Sigmoid colon (tissue), 7 donors: ENCODE data around the gene PRXL2B. TPM values are rescaled to one million over a fixed set of nuclear protein-coding genes. Genes with fewer than 3 reads are reported as not detected.

Source experiments
- DNase-seq: peaks from one replicate; pipeline ENCODE4 v3.0.0-alpha.2; 2019
- H3K27ac ChIP-seq, 4 donors: fragments of 200-600 bp; sonication (generic); one replicate each; pipeline ENCODE4 v1.5.1; 2016 to 2019; ENCODE audit warnings: mild to moderate bottlenecking in 1 of 4
- H3K27me3 ChIP-seq, 3 donors: fragments of 200-600 bp; sonication (generic); one replicate each; pipeline ENCODE4 v1.5.1; 2019; ENCODE audit warnings: mild to moderate bottlenecking in 1 of 3
- H3K36me3 ChIP-seq, 4 donors: fragments of 200-600 bp; sonication (generic); one replicate each; pipeline ENCODE4 v1.5.1; 2016 to 2019
- H3K4me1 ChIP-seq, 4 donors: fragments of 200-600 bp; sonication (generic); one replicate each; pipeline ENCODE4 v1.5.1; 2017 to 2019
- H3K4me3 ChIP-seq, 4 donors: fragments of 200-600 bp; sonication (generic); one replicate each; pipeline ENCODE4 v1.5.1; 2017 to 2019; ENCODE audit warnings: mild to moderate bottlenecking in 2 of 4, moderate library complexity in 1 of 4
- H3K9me3 ChIP-seq, 4 donors: fragments of 200-600 bp in 3 of 4; sonication (generic) in 3 of 4; one replicate each; pipeline versions ENCODE4 v1.5.1 to v1.6.1; 2013 to 2019
- EP300 ChIP-seq, 4 donors: sonication (generic); formaldehyde crosslinking; IDR thresholded peaks; one replicate each; pipeline ENCODE4 v1.6.1; 2017; ENCODE audit warnings: antibody characterized with exemption in 4 of 4
- POLR2A ChIP-seq, 2 donors: fragments of 450-650 bp; IDR thresholded peaks; one replicate each; pipeline ENCODE4 v1.6.1; 2016; ENCODE audit warnings: antibody characterized with exemption in 2 of 2, mild to moderate bottlenecking in 2 of 2, moderate library complexity in 2 of 2
- POLR2AphosphoS5 ChIP-seq, 4 donors: sonication (generic); formaldehyde crosslinking; IDR thresholded peaks; one replicate each; pipeline ENCODE4 v1.6.1; 2017; ENCODE audit warnings: antibody characterized with exemption in 4 of 4
- WGBS, 2 donors: extraction: QIAGEN DNeasy Blood & Tissue Kit; methylation state at CpG; one replicate each; pipeline ENCODE4 v1.1.7; 2013; 5-methylcytosine and 5-hydroxymethylcytosine counted together
- intact Hi-C: fragments of 100-400 bp; cut with DNase I; formaldehyde crosslinking; loops from one replicate; pipeline ENCODE4 v1.15.1; 2023
- polyA plus RNA-seq, 3 donors: library from polyadenylated mRNA; stranded (reverse); fragments of 200-250 nt; gene quantifications; one replicate each; pipeline ENCODE4 v1.2.3, GENCODE V29; 2013
- total RNA-seq, 4 donors: library from RNA; depleted of rRNA; stranded (reverse); fragments of >200 nt; gene quantifications; one replicate each; pipeline ENCODE4 v1.1.0, GENCODE V29; 2016
- TF ChIP-seq, protein P1 (sequence below), 4 experiments: fragments of 450-650 bp in 3 of 4; fragments of 200-600 bp in 1 of 4; IDR thresholded peaks; one replicate each; pipeline ENCODE4 v1.5.1; 2016 to 2019; ENCODE audit warnings: antibody characterized with exemption in 4 of 4, mild to moderate bottlenecking in 3 of 4, moderate library complexity in 2 of 4
- donor health status: healthy with polysubstance abuse.
- donor health status: Bipolar disorder and iron deficiency.
- donor health status: healthy.

PRXL2B gene
- total and polyA plus RNA-seq, 7 donors = 8.6 to 53.2 (median 18.2) TPM

DNA sequence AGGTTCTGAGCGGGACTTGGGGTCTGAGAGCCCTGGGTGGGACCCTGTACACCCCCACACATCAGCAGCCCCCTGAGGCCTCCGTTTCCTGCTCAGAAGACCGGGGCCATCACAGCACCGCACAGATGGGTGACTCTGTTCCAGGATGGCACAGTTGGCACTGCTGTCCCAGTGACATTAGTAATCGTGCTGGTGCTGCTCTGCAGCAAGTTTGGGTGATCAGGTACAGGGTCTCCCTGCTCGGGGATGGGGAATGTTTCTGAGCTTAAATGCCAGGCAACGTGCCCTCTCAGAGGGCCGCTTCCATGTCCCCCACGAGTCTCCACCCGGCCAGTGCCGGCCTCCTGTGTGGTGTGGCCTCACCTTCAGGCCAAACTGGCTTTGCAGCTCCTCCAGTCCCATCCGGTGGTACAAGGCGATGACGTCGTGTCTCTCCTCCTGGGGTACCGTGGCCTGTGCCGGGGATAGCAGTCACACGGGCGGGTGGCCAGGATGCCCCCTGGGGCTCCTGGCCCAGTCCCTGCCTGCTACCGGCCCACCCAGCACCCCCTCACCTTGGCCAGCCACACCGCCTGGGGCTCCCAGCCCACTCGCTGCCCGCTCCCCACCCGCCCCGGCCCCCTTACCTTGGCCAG, 17.1 kb downstream of the PRXL2B start:
- H3K36me3 ChIP-seq = no peaks in the 10 kb centered on the region
- no peak overlapping the region for H3K4me3 ChIP-seq
- H3K27ac ChIP-seq = no peak overlapping the region
- peaks cover 0 to 5% (median 0%) of the 10 kb centered on the region in 4 donors for H3K4me1 ChIP-seq
- DNase-seq = no peak
- 81 to 88% methylated on average over 25 of the region's 25 CpGs for WGBS, 2 donors
- intact Hi-C loops = no loop called here
- peaks cover 0 to 8% (median 1%) of the 10 kb centered on the region in 4 donors for H3K9me3 ChIP-seq
- TF ChIP-seq, protein P1, sequence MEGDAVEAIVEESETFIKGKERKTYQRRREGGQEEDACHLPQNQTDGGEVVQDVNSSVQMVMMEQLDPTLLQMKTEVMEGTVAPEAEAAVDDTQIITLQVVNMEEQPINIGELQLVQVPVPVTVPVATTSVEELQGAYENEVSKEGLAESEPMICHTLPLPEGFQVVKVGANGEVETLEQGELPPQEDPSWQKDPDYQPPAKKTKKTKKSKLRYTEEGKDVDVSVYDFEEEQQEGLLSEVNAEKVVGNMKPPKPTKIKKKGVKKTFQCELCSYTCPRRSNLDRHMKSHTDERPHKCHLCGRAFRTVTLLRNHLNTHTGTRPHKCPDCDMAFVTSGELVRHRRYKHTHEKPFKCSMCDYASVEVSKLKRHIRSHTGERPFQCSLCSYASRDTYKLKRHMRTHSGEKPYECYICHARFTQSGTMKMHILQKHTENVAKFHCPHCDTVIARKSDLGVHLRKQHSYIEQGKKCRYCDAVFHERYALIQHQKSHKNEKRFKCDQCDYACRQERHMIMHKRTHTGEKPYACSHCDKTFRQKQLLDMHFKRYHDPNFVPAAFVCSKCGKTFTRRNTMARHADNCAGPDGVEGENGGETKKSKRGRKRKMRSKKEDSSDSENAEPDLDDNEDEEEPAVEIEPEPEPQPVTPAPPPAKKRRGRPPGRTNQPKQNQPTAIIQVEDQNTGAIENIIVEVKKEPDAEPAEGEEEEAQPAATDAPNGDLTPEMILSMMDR (IDR thresholded peaks at IDR 0.05) = no peak
- TF ChIP-seq EP300 (IDR thresholded peaks at IDR 0.05) (no peak), POLR2A (IDR thresholded peaks at IDR 0.05) (no peak), POLR2AphosphoS5 (IDR thresholded peaks at IDR 0.05) (no peak)
- peaks cover 0 to 46% (median 11%) of the 10 kb centered on the region in 3 donors for H3K27me3 ChIP-seq

DNA sequence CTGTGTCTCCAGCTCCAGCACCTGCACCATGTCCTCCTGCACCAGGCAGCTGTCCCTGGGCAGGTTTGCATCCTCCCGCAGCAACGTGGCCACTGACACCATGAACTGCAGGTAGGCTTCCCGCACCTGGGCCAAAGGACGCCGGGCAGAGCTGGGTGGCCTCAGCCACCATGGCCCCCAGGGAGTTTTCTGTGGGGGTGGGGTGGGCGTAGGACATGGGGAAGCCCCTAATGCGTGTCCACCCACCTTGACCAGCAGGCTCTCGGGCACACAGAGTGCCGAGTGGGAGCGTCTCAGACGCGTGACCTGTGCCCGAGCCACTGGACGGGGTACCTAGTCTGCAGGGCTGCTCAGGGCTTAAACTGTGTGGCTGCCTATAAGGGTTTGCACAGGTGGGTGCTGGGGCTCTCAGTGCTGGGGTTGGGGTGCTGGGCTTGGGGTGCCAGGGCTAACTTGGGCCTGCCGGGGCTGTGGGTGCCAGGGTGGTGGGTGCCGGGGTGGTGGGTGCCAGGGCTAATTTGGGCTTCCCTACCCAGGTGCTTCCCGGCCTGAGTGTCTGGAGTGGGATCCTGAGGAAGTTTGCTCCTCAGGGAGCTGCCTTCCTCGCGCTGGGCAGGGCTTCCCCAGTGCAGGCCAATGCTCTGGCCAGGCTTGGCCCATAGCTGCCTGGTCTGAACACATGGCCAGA, 17.7 kb downstream of the PRXL2B start:
- H3K27ac ChIP-seq = no peak overlapping the region
- 89% methylated on average over 19 of the region's 19 CpGs for WGBS, 2 donors
- TF ChIP-seq POLR2A (IDR thresholded peaks at IDR 0.05) (no peak), EP300 (IDR thresholded peaks at IDR 0.05) (no peak), POLR2AphosphoS5 (IDR thresholded peaks at IDR 0.05) (no peak)
- TF ChIP-seq, protein P1 (IDR thresholded peaks at IDR 0.05) = no peak
- no peak overlapping the region for H3K4me3 ChIP-seq
- no peaks in the 10 kb centered on the region for H3K36me3 ChIP-seq
- DNase-seq = no peak
- intact Hi-C loops = no loop called here
- H3K27me3 ChIP-seq = peaks cover 0 to 46% (median 11%) of the 10 kb centered on the region in 3 donors
- peaks cover 0 to 7% (median 0%) of the 10 kb centered on the region in 4 donors for H3K9me3 ChIP-seq
- H3K4me1 ChIP-seq = peaks cover 0 to 5% (median 0%) of the 10 kb centered on the region in 4 donors

DNA sequence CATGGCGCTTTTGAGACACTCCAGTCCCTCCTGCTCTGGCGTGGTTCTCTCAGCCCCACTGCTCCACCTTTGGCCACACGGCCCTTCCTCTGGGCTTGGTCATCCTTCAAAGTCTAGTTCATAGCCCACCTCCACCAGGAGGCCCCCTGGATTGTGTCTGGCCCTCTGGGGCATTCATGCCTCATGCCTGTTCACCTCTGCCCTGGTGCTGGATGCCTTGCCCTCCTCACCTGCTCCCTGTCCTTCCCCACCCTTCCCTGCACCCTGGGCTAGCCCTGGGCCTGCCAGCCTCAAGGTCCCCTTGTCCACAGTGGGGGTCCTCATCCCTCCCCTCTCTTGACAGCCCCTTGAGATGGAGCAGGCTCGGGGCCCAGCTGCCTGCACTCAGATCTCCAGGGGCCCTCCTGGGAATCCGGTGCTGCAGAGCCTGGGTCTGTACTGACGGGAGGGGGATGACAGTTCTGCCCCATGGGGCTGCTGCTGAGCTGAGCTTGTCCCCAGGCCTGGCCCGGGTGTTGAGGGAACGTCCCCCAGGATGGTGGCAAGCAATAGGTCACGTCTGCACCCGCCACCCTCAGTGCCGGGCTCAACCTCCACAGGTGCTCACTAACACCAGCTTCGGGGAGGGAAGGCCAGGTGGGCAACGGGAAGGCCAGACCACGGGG, 18.4 kb downstream of the PRXL2B start:
- 80 to 85% methylated on average over 14 of the region's 14 CpGs for WGBS, 2 donors
- Histone ChIP-seq H3K9me3 (peaks cover 0 to 7% (median 0%) of the 10 kb centered on the region in 4 donors), H3K27ac (no peak overlapping the region), H3K36me3 (no peaks in the 10 kb centered on the region), H3K4me1 (peaks cover 0 to 5% (median 0%) of the 10 kb centered on the region in 4 donors), H3K27me3 (peaks cover 0 to 49% (median 11%) of the 10 kb centered on the region in 3 donors), H3K4me3 (no peak overlapping the region)
- no peak for DNase-seq
- no peak for TF ChIP-seq POLR2AphosphoS5 (IDR thresholded peaks at IDR 0.05)
- TF ChIP-seq EP300 (IDR thresholded peaks at IDR 0.05) = no peak
- no peak for TF ChIP-seq POLR2A (IDR thresholded peaks at IDR 0.05)
- TF ChIP-seq, protein P1 (IDR thresholded peaks at IDR 0.05) = no peak
- intact Hi-C loops = no loop called here

DNA sequence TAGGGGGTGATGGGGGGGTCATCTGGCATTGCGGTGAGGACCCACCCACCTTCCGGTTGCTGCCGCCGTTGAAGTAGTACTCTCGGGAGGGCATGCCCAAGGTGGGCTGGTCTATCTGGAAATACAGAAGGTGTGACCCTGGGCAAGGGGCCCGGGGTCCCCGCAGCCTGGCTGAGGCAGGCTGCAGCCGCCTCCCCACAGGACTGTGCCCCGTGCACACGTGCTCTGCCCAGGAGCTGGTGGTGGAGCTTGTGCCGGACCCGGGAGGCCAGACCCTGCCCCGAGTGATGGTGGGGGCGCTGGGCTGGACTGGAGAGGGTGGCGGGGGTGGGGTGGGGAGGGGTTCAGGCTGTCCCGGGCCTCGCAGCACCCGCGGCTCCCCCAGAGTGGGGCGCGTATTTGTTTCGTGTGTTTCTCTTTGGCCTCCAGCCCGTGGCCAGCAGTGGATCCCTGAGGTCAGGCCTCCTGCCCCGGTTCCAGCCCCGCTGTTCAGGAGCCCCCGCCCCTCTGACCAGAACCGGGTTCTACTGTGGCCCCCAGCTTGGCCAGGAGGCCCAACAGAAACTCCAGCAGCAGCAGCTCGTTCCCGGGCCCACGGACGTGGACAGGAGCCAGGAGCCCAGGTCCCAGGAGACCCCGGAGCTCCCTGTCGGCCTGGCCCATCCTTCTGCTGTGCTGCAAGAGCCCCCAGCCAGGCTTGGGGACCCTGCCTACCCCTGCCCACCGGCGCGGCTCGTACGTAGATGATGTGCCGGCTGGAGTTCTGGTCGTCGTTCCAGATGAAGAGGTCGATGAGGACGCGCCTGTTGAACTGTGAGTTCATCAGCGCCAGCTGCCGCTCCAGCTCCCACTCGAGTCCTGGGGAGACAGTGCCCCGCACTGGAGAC, 19.2 kb downstream of the PRXL2B start:
- Histone ChIP-seq H3K36me3 (no peaks in the 10 kb centered on the region), H3K4me3 (no peak overlapping the region), H3K27ac (no peak overlapping the region), H3K9me3 (peaks cover 0 to 5% (median 0%) of the 10 kb centered on the region in 4 donors), H3K4me1 (peaks cover 0 to 6% (median 1%) of the 10 kb centered on the region in 4 donors), H3K27me3 (peaks cover 0 to 57% (median 11%) of the 10 kb centered on the region in 3 donors)
- WGBS, 2 donors = 88% methylated on average over 48 of the region's 48 CpGs
- no peak for DNase-seq
- TF ChIP-seq POLR2A (IDR thresholded peaks at IDR 0.05) (no peak), POLR2AphosphoS5 (IDR thresholded peaks at IDR 0.05) (no peak), EP300 (IDR thresholded peaks at IDR 0.05) (no peak)
- TF ChIP-seq, protein P1 (IDR thresholded peaks at IDR 0.05) = no peak
- intact Hi-C loops = no loop called here
